ENCODE data around the gene TRPV2.
"Not testable (repeated sequence)": the region's sequence is repeated elsewhere in the genome, so short reads cannot be mapped to it uniquely, and the experiment has no call there.

Gene TRPV2

GRCh38 chr17:16415031-16415924 is at the start of gene TRPV2:
Gene TRPV2 (plus strand): TSS chr17:16415571. CDS start chr17:16417669, 2,098 bp downstream.
- DNase-seq: peak; percentile 58

- DNase-seq: no peak
Observed at GRCh38 chr17:16371742-16372141, 43.6 kb upstream of the TRPV2 start.

- no peak for DNase-seq
Observed at GRCh38 chr17:16374146-16374938, 41.0 kb upstream of the TRPV2 start.

GRCh38 chr17:16377941-16378341 is 37.4 kb upstream of the TRPV2 start:
- DNase-seq: no peak

- DNase-seq: no peak
Observed at GRCh38 chr17:16378636-16379282, 36.6 kb upstream of the TRPV2 start.

GRCh38 chr17:16379654-16380053 is 35.7 kb upstream of the TRPV2 start:
- DNase-seq: no peak

- DNase-seq: peak; percentile 97
Observed at GRCh38 chr17:16380640-16381495, 34.5 kb upstream of the TRPV2 start, which contains the start of gene UBB. Gene UBB (plus strand): TSS chr17:16381091. CDS start chr17:16381908, 817 bp downstream.

GRCh38 chr17:16381496-16381820 is 33.9 kb upstream of the TRPV2 start:
- no peak for DNase-seq

GRCh38 chr17:16383216-16383615 is 32.2 kb upstream of the TRPV2 start:
- no peak for DNase-seq

- DNase-seq: no peak
Observed at GRCh38 chr17:16383772-16384287, 31.5 kb upstream of the TRPV2 start.

- DNase-seq: no peak
Observed at GRCh38 chr17:16384557-16384956, 30.8 kb upstream of the TRPV2 start.

- DNase-seq: not testable (repeated sequence)
Observed at GRCh38 chr17:16386126-16386507, 29.3 kb upstream of the TRPV2 start.

GRCh38 chr17:16391451-16391850 is 23.9 kb upstream of the TRPV2 start:
- no peak for DNase-seq

GRCh38 chr17:16392491-16392890 is 22.9 kb upstream of the TRPV2 start:
- DNase-seq: not testable (repeated sequence)

GRCh38 chr17:16395887-16396286 is 19.5 kb upstream of the TRPV2 start:
- not testable (repeated sequence) for DNase-seq

GRCh38 chr17:16396693-16397092 is 18.7 kb upstream of the TRPV2 start:
- not testable (repeated sequence) for DNase-seq

- peak; percentile 78 for DNase-seq
Observed at GRCh38 chr17:16398270-16399267, 16.8 kb upstream of the TRPV2 start.

- not testable (repeated sequence) for DNase-seq
Observed at GRCh38 chr17:16403847-16404246, 11.5 kb upstream of the TRPV2 start.

GRCh38 chr17:16406742-16407674 is 8.4 kb upstream of the TRPV2 start:
- DNase-seq: no peak

Measured in activated CD4-positive, alpha-beta T cell treated with anti-CD3 and anti-CD28 coated beads, Interleukin-2, amount 50 U/mL, for 16 hours (primary cell).